ENCODE data around the gene IGFL2. TPM values are rescaled to one million over a fixed set of nuclear protein-coding genes. Genes with fewer than 3 reads are reported as not detected.

The IGFL2 gene
- total RNA-seq, 1 donor from 2014 or later = not detected

DNA sequence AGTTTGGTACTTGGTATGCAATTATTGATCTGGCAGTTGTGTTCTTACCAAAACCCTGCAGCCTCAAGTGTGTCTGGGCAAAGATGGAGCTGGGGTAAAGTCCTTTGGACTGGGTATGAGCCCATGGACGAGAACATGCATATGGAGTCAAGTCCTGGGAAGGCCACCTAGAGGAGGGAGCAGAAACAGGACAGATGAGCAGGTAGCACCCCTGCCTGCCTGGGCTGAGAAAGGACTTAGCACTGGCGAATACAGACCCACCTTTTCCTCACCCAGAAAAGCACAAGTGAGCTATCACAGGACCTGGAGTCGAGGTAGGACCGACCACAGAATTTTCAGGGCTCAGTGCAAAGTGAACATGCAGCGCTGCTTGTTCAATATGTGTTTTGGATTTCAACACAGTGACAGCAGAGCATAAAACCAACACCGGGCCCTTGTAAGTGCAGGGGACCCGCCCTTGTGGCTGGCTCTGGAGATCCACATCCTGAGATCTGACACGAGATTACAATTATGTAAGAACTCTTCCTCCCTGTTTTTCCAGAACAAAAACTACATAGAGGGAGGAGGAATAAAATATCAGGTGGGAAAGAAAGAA is 25.9 kb downstream of the IGFL2 start:
- H3K9me3 Mint-ChIP-seq (ENCODE audit: low read depth) = peaks cover 6% of the 10 kb centered on the region
- no peak overlapping the region for H3K4me3 Mint-ChIP-seq (ENCODE audit: low read depth)
- peaks cover 3% of the 10 kb centered on the region for H3K36me3 Mint-ChIP-seq (ENCODE audit: insufficient read depth)
- no peak overlapping the region for H3K27ac Mint-ChIP-seq
- TF ChIP-seq, protein P1, sequence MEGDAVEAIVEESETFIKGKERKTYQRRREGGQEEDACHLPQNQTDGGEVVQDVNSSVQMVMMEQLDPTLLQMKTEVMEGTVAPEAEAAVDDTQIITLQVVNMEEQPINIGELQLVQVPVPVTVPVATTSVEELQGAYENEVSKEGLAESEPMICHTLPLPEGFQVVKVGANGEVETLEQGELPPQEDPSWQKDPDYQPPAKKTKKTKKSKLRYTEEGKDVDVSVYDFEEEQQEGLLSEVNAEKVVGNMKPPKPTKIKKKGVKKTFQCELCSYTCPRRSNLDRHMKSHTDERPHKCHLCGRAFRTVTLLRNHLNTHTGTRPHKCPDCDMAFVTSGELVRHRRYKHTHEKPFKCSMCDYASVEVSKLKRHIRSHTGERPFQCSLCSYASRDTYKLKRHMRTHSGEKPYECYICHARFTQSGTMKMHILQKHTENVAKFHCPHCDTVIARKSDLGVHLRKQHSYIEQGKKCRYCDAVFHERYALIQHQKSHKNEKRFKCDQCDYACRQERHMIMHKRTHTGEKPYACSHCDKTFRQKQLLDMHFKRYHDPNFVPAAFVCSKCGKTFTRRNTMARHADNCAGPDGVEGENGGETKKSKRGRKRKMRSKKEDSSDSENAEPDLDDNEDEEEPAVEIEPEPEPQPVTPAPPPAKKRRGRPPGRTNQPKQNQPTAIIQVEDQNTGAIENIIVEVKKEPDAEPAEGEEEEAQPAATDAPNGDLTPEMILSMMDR (IDR thresholded peaks at IDR 0.05; ENCODE audit: unreplicated experiment) = no peak
- peaks cover 6% of the 10 kb centered on the region for H3K4me1 Mint-ChIP-seq (ENCODE audit: low read depth)
- H3K27me3 Mint-ChIP-seq = peaks cover 5% of the 10 kb centered on the region
- no peak for DNase-seq (ENCODE audit: low spot score, unreplicated experiment)

DNA sequence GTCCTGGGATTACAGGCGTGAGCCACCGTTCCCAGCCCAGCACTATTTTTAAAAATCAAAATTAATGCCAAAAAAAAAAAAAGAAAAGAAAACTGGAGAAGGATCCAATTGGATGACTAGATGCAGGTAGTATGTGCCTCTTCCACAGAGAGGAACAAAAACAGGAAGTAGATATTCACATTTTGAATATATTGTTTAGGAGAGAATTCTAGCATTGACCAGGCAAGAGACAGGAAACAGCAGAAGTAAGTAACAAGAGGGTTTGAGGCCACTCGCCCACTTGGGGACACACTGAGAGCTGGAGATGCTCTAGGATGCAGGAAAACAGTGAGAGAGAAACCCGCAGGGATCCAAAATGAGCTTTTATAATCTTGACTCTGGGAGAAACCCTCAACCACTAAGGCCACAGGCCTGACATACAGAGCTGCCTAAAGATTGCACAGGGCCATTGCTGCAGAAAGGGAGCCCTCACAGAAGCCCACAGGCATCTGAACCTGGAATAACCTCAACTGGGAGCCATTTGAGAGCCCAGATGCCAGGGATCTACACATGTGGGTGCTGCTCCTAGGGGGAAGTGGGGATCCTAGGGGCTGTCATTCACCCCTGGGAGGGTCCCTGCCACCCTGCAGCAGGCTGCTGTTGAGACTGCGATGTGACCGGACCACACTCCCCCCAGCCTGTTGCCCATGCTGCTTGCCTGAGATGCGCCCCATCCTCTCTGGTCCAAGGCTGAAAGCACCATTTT is 28.2 kb downstream of the IGFL2 start:
- peaks cover 5% of the 10 kb centered on the region for H3K27me3 Mint-ChIP-seq
- H3K4me3 Mint-ChIP-seq (ENCODE audit: low read depth) = no peak overlapping the region
- no peaks in the 10 kb centered on the region for H3K9me3 Mint-ChIP-seq (ENCODE audit: low read depth)
- no peak overlapping the region for H3K27ac Mint-ChIP-seq
- H3K4me1 Mint-ChIP-seq (ENCODE audit: low read depth) = peaks cover 8% of the 10 kb centered on the region
- no peaks in the 10 kb centered on the region for H3K36me3 Mint-ChIP-seq (ENCODE audit: insufficient read depth)
- DNase-seq (ENCODE audit: low spot score, unreplicated experiment) = no peak
- TF ChIP-seq, protein P1 (IDR thresholded peaks at IDR 0.05; ENCODE audit: unreplicated experiment) = no peak

DNA sequence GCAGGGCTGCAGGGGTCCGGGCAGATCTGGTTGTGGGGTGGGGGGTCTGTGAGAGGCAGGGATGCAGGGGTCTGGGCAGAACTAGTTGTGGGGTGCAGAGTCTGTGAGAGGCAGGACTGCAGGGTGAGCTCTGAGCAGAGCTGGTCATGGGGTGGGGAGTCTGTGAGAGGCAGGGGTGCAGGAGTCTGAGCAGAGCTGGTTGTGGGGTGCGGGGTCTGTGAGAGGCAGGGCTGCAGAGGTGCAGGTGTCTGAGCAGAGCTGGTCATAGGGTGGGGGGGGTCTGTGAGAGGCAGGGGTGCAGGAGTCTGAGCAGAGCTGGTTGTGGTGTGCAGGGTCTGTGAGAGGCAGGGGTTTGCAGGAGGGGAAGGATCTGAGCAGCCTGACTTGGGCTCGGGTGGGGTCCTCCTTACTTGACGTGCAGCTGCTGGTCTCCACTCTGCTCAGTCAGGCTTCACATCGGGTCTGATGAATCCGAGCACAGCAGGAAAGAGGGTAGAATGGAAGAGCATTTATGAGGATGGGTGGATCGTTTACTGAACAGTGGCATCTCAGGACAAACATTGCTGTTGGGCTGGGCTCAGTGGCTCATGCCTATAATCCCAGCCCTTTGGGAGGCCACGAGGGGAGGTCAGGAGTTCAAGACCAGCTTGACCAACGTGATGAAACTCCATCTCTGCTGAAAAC is 31.2 kb downstream of the IGFL2 start:
- no peak overlapping the region for H3K4me3 Mint-ChIP-seq (ENCODE audit: low read depth)
- H3K27ac Mint-ChIP-seq = no peak overlapping the region
- peaks cover 8% of the 10 kb centered on the region for H3K4me1 Mint-ChIP-seq (ENCODE audit: low read depth)
- H3K9me3 Mint-ChIP-seq (ENCODE audit: low read depth) = no peaks in the 10 kb centered on the region
- DNase-seq (ENCODE audit: low spot score, unreplicated experiment) = no peak
- H3K36me3 Mint-ChIP-seq (ENCODE audit: insufficient read depth) = no peaks in the 10 kb centered on the region
- TF ChIP-seq, protein P1 (IDR thresholded peaks at IDR 0.05; ENCODE audit: unreplicated experiment) = no peak
- H3K27me3 Mint-ChIP-seq = peaks cover 10% of the 10 kb centered on the region

DNA sequence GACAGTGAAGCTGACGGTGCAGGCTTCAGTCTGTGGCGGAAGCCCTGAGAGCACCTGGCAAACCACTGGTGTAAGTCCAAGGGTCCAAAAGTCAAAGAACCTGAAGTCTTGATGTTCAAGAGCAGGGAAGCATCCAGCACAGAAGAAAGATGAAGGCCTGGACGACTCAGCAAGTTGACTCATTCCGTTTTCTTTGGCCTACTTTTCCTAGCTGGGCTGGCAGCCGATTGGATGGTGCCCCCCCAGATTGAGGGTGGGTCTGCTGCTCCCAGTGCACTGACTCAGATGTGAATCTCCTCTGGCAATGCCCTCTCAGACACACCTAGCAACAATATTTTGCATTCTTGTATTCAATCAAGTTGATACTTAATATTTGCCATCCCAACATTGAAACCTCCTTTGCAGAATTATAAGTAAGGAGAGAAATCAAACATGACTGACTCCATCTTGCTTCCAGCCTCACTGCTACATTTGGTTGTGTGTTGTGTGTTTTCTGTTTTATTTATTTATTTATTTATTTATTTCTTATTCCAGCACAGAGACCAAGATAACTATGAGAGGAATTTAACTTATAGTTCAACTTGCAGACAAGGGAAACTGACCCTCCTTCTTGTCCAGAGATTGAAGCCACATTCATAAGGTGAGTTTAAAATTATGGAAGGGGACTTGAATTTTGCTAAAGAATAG is 32.8 kb downstream of the IGFL2 start:
- Mint-ChIP-seq H3K27ac (no peak overlapping the region), H3K27me3 (peaks cover 15% of the 10 kb centered on the region), H3K4me3 (ENCODE audit: low read depth) (no peak overlapping the region), H3K9me3 (ENCODE audit: low read depth) (no peaks in the 10 kb centered on the region), H3K4me1 (ENCODE audit: low read depth) (peaks cover 8% of the 10 kb centered on the region), H3K36me3 (ENCODE audit: insufficient read depth) (no peaks in the 10 kb centered on the region)
- TF ChIP-seq, protein P1 (IDR thresholded peaks at IDR 0.05; ENCODE audit: unreplicated experiment) = no peak
- no peak for DNase-seq (ENCODE audit: low spot score, unreplicated experiment)

DNA sequence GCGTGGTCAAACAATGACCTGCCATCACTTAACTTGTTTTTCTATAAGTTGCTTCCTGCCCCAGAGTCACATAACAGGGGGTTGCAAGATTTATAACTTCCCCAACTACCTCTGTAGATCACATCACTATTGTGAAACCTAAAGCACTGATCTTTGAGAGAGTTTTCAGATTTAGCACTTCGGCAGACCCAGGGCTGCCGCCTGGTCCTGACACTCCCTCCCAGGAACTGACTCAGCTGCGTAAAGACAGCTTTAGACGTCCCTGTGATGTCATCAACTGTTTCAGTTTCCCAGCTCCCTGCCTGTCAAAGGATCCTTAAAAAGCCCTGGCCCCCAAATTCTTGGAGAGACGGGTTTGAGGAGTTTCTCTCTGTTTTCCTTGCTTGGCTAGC is 33.3 kb downstream of the IGFL2 start:
- no peak overlapping the region for H3K27ac Mint-ChIP-seq
- H3K9me3 Mint-ChIP-seq (ENCODE audit: low read depth) = no peaks in the 10 kb centered on the region
- DNase-seq (ENCODE audit: low spot score, unreplicated experiment) = no peak
- TF ChIP-seq, protein P1 (IDR thresholded peaks at IDR 0.05; ENCODE audit: unreplicated experiment) = no peak
- no peaks in the 10 kb centered on the region for H3K36me3 Mint-ChIP-seq (ENCODE audit: insufficient read depth)
- H3K27me3 Mint-ChIP-seq = peaks cover 16% of the 10 kb centered on the region
- peaks cover 9% of the 10 kb centered on the region for H3K4me1 Mint-ChIP-seq (ENCODE audit: low read depth)
- H3K4me3 Mint-ChIP-seq (ENCODE audit: low read depth) = no peak overlapping the region
